Left lung (tissue), 10 donors: ENCODE measurements around the gene TF. TPM values are rescaled to one million over a fixed set of nuclear protein-coding genes. Genes with fewer than 3 reads are reported as not detected.

Experiments used
- ATAC-seq: fragments of 200-7000 bp; cut with Tn5 transposase; one replicate; pipeline ENCODE4 v1.9.1; 2020; ENCODE audit warnings: moderate library complexity
- DNase-seq, 4 donors: peaks; one replicate each; pipeline ENCODE4 v3.0.0-alpha.2; 2013 to 2020
- H3K27ac ChIP-seq, 2 donors: fragments of 200-600 bp; sonication (generic) in 1 of 2; one replicate each; pipeline versions ENCODE4 v1.5.0 to v1.8.0; 2020 to 2021
- H3K27me3 ChIP-seq, 2 donors: fragments of 200-600 bp; sonication (generic) in 1 of 2; one replicate each; pipeline versions ENCODE4 v1.5.0 to v1.8.0; 2020 to 2021
- H3K36me3 ChIP-seq, 2 donors: fragments of 200-600 bp; sonication (generic) in 1 of 2; one replicate each; pipeline versions ENCODE4 v1.5.0 to v1.8.0; 2020 to 2021
- H3K4me1 ChIP-seq, 2 donors: fragments of 200-600 bp; one replicate each; pipeline ENCODE4 v1.8.0; 2021
- H3K4me3 ChIP-seq, 2 donors: fragments of 200-600 bp; sonication (generic) in 1 of 2; one replicate each; pipeline versions ENCODE4 v1.5.0 to v1.8.0; 2020 to 2021; ENCODE audit warnings: mild to moderate bottlenecking in 1 of 2
- H3K9me3 ChIP-seq, 2 donors: fragments of 200-600 bp; sonication (generic) in 1 of 2; one replicate each; pipeline versions ENCODE4 v1.5.0 to v1.8.0; 2020 to 2021
- intact Hi-C, 2 donors: fragments of 100-400 bp; cut with DNase I; formaldehyde crosslinking; loops; one replicate each; pipeline versions ENCODE4 v1.11.2 to v1.14.2; 2022
- polyA plus RNA-seq, 6 donors: library from polyadenylated mRNA; unstranded; fragments of 120-200 nt; gene quantifications; one replicate each; pipeline ENCODE4 v1.2.1, GENCODE V29; 2013; ENCODE audit not compliant: insufficient read length in 6 of 6
- total RNA-seq, 2 donors: library from RNA; stranded (reverse); fragmentation: NEBNext Ultra II Directional; extraction: Animal tissue kit (Norgen Biotek cat#: 25700); gene quantifications; one replicate each; pipeline ENCODE4 v1.2.1, GENCODE V29; 2021
- TF ChIP-seq, protein P1 (sequence below), 2 donors: fragments of 200-600 bp; sonication (generic) in 1 of 2; IDR thresholded peaks; one replicate each; pipeline versions ENCODE4 v1.5.0 to v1.8.0; 2021; ENCODE audit warnings: antibody characterized with exemption in 2 of 2
- donor health status: DM: no; HTN: yes; CAD: no.
- donor health status: DM: no; HTN: no; CAD: no.

TF gene
- total and polyA plus RNA-seq, 8 donors, result 2.1 to 13.1 (median 5.2) TPM

DNA sequence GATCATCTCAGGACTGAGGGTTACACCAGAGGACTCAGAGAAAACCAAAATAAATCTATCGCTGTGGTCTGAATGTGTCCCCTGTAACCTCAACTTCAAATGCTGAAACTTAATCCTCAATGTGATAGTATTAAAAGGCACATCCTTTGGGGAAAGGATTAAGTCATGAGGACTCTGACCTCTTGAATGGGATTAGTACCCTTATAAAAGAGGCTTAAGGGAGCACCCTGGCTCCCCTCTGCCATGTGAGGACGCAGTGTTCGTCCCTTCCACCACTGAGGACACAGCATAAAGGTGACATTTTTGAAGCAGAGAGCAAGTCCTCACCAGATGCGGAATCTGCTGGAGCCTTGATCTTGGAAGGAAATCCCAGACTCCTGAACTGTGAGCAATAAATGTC, 98.9 kb downstream of the TF start:
- intact Hi-C loops, result no loop called here

More for the DNA sequence above, 98.9 kb downstream of the TF start:
- Histone ChIP-seq H3K4me3 (no peak overlapping the region), H3K36me3 (no peaks in the 10 kb centered on the region), H3K27ac (no peak overlapping the region), H3K4me1 (no peaks in the 10 kb centered on the region), H3K9me3 (no peaks in the 10 kb centered on the region), H3K27me3 (no peaks in the 10 kb centered on the region)
- TF ChIP-seq, protein P1, sequence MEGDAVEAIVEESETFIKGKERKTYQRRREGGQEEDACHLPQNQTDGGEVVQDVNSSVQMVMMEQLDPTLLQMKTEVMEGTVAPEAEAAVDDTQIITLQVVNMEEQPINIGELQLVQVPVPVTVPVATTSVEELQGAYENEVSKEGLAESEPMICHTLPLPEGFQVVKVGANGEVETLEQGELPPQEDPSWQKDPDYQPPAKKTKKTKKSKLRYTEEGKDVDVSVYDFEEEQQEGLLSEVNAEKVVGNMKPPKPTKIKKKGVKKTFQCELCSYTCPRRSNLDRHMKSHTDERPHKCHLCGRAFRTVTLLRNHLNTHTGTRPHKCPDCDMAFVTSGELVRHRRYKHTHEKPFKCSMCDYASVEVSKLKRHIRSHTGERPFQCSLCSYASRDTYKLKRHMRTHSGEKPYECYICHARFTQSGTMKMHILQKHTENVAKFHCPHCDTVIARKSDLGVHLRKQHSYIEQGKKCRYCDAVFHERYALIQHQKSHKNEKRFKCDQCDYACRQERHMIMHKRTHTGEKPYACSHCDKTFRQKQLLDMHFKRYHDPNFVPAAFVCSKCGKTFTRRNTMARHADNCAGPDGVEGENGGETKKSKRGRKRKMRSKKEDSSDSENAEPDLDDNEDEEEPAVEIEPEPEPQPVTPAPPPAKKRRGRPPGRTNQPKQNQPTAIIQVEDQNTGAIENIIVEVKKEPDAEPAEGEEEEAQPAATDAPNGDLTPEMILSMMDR (IDR thresholded peaks at IDR 0.05), result no peak
- no peak for ATAC-seq
- no peak for DNase-seq

Other genes starting within 250 kb of the TF start
- gene CDV3, start 172.7 kb upstream of the TF start, total RNA-seq, result 100 to 1,000 TPM; 162 to 173 TPM
- 100 to 1,000 TPM; 106 to 124 (median 109) TPM for gene CDV3, start 172.7 kb upstream of the TF start, polyA plus RNA-seq
- gene TOPBP1, start 84.5 kb upstream of the TF start, total RNA-seq, result 10 to 100 TPM; 17.5 to 26.2 TPM
- 10 to 100 TPM; 40.8 to 55.2 (median 46.5) TPM for gene TOPBP1, start 84.5 kb upstream of the TF start, polyA plus RNA-seq
- 100 to 1,000 TPM in 1 of 2 donors, 10 to 100 TPM in 1; 68.7 to 117 TPM for gene SRPRB, start 59.4 kb downstream of the TF start, total RNA-seq
- gene SRPRB, start 59.4 kb downstream of the TF start, polyA plus RNA-seq, result 10 to 100 TPM; 36.2 to 46.0 (median 40.1) TPM
- 10 to 100 TPM in 1 of 2 donors, 1 to 10 TPM in 1; 3.7 to 11.4 TPM for gene RAB6B, start 149.5 kb downstream of the TF start, total RNA-seq
- gene RAB6B, start 149.5 kb downstream of the TF start, polyA plus RNA-seq, result 1 to 10 TPM; 4.8 to 9.3 (median 6.1) TPM